ENCODE measurements around the gene MRPL24.
A peak's percentile ranks its signal among the peaks of the same experiment; 100 is the strongest.

Gene MRPL24

DNA sequence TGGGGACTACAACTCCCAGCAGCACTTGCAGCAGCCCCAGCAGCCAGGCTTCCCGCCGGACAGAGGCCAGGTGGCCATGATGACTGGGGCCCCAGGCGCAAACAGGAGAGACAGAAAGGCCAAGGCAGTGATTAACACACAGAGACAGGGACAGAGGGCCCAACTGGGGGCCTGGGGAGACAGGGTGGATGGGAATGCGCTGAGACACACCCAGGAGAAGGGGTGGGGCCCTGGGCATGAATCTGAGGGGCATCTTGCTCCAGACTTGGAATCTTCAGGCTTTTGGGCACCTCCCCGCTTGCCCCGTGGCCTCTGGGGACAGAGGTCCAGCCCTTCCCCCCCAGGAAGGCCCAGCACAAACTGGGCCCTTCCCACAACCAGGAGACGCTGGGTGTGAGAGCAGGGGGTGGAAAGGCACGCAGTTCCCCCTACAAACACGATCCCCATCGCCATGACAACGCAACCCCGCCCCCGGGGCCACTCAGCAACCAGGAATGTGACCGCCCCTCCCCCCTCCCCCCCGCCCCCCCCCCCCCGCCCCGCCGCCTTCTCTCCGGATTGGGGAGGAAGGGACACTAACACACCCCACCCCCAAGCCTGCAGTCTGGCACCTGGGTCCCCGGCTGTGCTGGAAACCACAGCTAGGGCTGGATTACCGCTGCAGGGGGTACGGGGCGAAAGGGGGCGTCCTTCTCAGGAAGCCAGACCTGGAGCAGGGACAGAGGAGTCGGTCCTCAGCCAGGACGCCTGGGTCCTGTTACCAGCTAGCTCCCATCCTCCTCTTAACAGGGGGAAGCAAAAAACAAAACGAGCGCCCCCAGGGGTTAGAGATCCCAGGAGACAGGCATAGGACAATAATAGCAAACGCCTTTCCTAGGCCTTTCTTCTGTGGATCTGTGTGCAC is 6.1 kb upstream of the MRPL24 start (continued):
- TF ChIP-seq, protein P1, sequence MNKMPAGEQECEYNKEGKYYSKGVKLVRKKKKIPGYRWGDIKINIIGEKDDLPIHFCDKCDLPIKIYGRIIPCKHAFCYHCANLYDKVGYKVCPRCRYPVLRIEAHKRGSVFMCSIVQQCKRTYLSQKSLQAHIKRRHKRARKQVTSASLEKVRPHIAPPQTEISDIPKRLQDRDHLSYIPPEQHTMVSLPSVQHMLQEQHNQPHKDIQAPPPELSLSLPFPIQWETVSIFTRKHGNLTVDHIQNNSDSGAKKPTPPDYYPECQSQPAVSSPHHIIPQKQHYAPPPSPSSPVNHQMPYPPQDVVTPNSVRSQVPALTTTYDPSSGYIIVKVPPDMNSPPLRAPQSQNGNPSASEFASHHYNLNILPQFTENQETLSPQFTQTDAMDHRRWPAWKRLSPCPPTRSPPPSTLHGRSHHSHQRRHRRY (tag by site-specific recombination; IDR thresholded peaks at IDR 0.05), result no peak; the same call in 1 of the 2 replicates
- TF ChIP-seq, protein P2, sequence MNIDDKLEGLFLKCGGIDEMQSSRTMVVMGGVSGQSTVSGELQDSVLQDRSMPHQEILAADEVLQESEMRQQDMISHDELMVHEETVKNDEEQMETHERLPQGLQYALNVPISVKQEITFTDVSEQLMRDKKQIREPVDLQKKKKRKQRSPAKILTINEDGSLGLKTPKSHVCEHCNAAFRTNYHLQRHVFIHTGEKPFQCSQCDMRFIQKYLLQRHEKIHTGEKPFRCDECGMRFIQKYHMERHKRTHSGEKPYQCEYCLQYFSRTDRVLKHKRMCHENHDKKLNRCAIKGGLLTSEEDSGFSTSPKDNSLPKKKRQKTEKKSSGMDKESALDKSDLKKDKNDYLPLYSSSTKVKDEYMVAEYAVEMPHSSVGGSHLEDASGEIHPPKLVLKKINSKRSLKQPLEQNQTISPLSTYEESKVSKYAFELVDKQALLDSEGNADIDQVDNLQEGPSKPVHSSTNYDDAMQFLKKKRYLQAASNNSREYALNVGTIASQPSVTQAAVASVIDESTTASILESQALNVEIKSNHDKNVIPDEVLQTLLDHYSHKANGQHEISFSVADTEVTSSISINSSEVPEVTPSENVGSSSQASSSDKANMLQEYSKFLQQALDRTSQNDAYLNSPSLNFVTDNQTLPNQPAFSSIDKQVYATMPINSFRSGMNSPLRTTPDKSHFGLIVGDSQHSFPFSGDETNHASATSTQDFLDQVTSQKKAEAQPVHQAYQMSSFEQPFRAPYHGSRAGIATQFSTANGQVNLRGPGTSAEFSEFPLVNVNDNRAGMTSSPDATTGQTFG (tag by site-specific recombination; IDR thresholded peaks at IDR 0.05; ENCODE audit: borderline replicate concordance), result no peak
- TF ChIP-seq, protein P3, sequence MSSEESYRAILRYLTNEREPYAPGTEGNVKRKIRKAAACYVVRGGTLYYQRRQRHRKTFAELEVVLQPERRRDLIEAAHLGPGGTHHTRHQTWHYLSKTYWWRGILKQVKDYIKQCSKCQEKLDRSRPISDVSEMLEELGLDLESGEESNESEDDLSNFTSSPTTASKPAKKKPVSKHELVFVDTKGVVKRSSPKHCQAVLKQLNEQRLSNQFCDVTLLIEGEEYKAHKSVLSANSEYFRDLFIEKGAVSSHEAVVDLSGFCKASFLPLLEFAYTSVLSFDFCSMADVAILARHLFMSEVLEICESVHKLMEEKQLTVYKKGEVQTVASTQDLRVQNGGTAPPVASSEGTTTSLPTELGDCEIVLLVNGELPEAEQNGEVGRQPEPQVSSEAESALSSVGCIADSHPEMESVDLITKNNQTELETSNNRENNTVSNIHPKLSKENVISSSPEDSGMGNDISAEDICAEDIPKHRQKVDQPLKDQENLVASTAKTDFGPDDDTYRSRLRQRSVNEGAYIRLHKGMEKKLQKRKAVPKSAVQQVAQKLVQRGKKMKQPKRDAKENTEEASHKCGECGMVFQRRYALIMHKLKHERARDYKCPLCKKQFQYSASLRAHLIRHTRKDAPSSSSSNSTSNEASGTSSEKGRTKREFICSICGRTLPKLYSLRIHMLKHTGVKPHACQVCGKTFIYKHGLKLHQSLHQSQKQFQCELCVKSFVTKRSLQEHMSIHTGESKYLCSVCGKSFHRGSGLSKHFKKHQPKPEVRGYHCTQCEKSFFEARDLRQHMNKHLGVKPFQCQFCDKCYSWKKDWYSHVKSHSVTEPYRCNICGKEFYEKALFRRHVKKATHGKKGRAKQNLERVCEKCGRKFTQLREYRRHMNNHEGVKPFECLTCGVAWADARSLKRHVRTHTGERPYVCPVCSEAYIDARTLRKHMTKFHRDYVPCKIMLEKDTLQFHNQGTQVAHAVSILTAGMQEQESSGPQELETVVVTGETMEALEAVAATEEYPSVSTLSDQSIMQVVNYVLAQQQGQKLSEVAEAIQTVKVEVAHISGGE (tag by site-specific recombination; conservative IDR thresholded peaks at IDR 0.05; ENCODE audit: low read depth), result peak; percentile 56
- TF ChIP-seq, protein P4, sequence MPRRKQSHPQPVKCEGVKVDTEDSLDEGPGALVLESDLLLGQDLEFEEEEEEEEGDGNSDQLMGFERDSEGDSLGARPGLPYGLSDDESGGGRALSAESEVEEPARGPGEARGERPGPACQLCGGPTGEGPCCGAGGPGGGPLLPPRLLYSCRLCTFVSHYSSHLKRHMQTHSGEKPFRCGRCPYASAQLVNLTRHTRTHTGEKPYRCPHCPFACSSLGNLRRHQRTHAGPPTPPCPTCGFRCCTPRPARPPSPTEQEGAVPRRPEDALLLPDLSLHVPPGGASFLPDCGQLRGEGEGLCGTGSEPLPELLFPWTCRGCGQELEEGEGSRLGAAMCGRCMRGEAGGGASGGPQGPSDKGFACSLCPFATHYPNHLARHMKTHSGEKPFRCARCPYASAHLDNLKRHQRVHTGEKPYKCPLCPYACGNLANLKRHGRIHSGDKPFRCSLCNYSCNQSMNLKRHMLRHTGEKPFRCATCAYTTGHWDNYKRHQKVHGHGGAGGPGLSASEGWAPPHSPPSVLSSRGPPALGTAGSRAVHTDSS (tag by site-specific recombination; IDR thresholded peaks at IDR 0.05), result no peak
- TF ChIP-seq BCL11A (tag by site-specific recombination; IDR thresholded peaks at IDR 0.05; ENCODE audit: low read depth) (no peak), ZNF292 (tag by site-specific recombination; IDR thresholded peaks at IDR 0.05; ENCODE audit: borderline replicate concordance, low read depth) (no peak), ZFP69B (tag by site-specific recombination; IDR thresholded peaks at IDR 0.05) (peak; percentile 48; the same call in 1 of the 2 replicates), ZNF548 (tag by site-specific recombination; IDR thresholded peaks at IDR 0.05) (no peak), ZNF155 (tag by site-specific recombination; IDR thresholded peaks at IDR 0.05) (no peak), KLF7 (tag by site-specific recombination; IDR thresholded peaks at IDR 0.05; ENCODE audit: borderline replicate concordance) (no peak), ZNF776 (tag by site-specific recombination; IDR thresholded peaks at IDR 0.05; ENCODE audit: borderline replicate concordance) (no peak), ZNF76 (tag by site-specific recombination; IDR thresholded peaks at IDR 0.05; ENCODE audit: borderline replicate concordance, low read depth) (peak; percentile 95), ZNF510 (tag by site-specific recombination; IDR thresholded peaks at IDR 0.05; ENCODE audit: insufficient replicate concordance) (no peak), PRDM1 (tag by site-specific recombination; IDR thresholded peaks at IDR 0.05) (no peak), MZF1 (tag by site-specific recombination; IDR thresholded peaks at IDR 0.05; ENCODE audit: borderline replicate concordance) (no peak; the same call in 1 of the 2 replicates), ZNF391 (tag by site-specific recombination; IDR thresholded peaks at IDR 0.05; ENCODE audit: borderline replicate concordance, low read depth) (peak; percentile 12; the same call in 1 of the 2 replicates), ZNF157 (tag by site-specific recombination; IDR thresholded peaks at IDR 0.05) (no peak), ZBTB8A (tag by site-specific recombination; IDR thresholded peaks at IDR 0.05) (peak; percentile 85), ZSCAN23 (tag by site-specific recombination; IDR thresholded peaks at IDR 0.05) (no peak)
- TF ChIP-seq, protein P5, sequence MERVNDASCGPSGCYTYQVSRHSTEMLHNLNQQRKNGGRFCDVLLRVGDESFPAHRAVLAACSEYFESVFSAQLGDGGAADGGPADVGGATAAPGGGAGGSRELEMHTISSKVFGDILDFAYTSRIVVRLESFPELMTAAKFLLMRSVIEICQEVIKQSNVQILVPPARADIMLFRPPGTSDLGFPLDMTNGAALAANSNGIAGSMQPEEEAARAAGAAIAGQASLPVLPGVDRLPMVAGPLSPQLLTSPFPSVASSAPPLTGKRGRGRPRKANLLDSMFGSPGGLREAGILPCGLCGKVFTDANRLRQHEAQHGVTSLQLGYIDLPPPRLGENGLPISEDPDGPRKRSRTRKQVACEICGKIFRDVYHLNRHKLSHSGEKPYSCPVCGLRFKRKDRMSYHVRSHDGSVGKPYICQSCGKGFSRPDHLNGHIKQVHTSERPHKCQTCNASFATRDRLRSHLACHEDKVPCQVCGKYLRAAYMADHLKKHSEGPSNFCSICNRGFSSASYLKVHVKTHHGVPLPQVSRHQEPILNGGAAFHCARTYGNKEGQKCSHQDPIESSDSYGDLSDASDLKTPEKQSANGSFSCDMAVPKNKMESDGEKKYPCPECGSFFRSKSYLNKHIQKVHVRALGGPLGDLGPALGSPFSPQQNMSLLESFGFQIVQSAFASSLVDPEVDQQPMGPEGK (tag by site-specific recombination; IDR thresholded peaks at IDR 0.05), result peak; percentile 88
- TF ChIP-seq, protein P6, sequence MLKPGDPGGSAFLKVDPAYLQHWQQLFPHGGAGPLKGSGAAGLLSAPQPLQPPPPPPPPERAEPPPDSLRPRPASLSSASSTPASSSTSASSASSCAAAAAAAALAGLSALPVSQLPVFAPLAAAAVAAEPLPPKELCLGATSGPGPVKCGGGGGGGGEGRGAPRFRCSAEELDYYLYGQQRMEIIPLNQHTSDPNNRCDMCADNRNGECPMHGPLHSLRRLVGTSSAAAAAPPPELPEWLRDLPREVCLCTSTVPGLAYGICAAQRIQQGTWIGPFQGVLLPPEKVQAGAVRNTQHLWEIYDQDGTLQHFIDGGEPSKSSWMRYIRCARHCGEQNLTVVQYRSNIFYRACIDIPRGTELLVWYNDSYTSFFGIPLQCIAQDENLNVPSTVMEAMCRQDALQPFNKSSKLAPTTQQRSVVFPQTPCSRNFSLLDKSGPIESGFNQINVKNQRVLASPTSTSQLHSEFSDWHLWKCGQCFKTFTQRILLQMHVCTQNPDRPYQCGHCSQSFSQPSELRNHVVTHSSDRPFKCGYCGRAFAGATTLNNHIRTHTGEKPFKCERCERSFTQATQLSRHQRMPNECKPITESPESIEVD (tag by site-specific recombination; IDR thresholded peaks at IDR 0.05), result no peak
- TF ChIP-seq, protein P7, sequence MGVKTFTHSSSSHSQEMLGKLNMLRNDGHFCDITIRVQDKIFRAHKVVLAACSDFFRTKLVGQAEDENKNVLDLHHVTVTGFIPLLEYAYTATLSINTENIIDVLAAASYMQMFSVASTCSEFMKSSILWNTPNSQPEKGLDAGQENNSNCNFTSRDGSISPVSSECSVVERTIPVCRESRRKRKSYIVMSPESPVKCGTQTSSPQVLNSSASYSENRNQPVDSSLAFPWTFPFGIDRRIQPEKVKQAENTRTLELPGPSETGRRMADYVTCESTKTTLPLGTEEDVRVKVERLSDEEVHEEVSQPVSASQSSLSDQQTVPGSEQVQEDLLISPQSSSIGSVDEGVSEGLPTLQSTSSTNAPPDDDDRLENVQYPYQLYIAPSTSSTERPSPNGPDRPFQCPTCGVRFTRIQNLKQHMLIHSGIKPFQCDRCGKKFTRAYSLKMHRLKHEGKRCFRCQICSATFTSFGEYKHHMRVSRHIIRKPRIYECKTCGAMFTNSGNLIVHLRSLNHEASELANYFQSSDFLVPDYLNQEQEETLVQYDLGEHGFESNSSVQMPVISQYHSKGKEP (tag by site-specific recombination; IDR thresholded peaks at IDR 0.05), result no peak

All from HEK293 (cell line).